Breast epithelium (tissue), 4 donors: Measurements from ENCODE around the gene CHSY3. TPM values are rescaled to one million over a fixed set of nuclear protein-coding genes. Genes with fewer than 3 reads are reported as not detected.

ENCODE experiments used
- DNase-seq, 2 donors: peaks; one replicate each; pipeline ENCODE4 v3.0.0-alpha.2; 2019; ENCODE audit warnings: low spot score in 2 of 2
- H3K27ac ChIP-seq, 2 donors: fragments of 200-600 bp; sonication (generic) in 1 of 2; one replicate each; pipeline ENCODE4 v1.5.1; 2016 to 2019; ENCODE audit warnings: mild to moderate bottlenecking in 1 of 2
- H3K27me3 ChIP-seq, 2 donors: fragments of 200-600 bp; sonication (generic) in 1 of 2; one replicate each; pipeline versions ENCODE4 v1.5.1 to v1.6.0; 2017 to 2019; ENCODE audit warnings: control low read depth in 1 of 2, mild to moderate bottlenecking in 1 of 2
- H3K36me3 ChIP-seq: fragments of 200-600 bp; one replicate; pipeline ENCODE4 v1.5.1; 2019
- H3K4me1 ChIP-seq, 2 donors: fragments of 200-600 bp; sonication (generic); one replicate each; pipeline ENCODE4 v1.5.1; 2016 to 2019; ENCODE audit warnings: control low read depth in 1 of 2
- H3K4me3 ChIP-seq, 3 donors: fragments of 200-600 bp; sonication (generic); 1 replicate in 2 of 3; 2 replicates in 1 of 3; pipeline ENCODE4 v1.5.1; 2016 to 2019; ENCODE audit warnings: mild to moderate bottlenecking in 3 of 3, moderate library complexity in 2 of 3
- H3K9me3 ChIP-seq, 2 donors: fragments of 200-600 bp; sonication (generic) in 1 of 2; one replicate each; pipeline ENCODE4 v1.5.1; 2016 to 2019; ENCODE audit warnings: control low read depth in 1 of 2
- POLR2A ChIP-seq: fragments of 450-650 bp; IDR thresholded peaks from one replicate; pipeline ENCODE4 v1.6.1; 2016; ENCODE audit warnings: antibody characterized with exemption, mild to moderate bottlenecking, moderate library complexity
- POLR2AphosphoS5 ChIP-seq, 3 donors: sonication (generic); formaldehyde crosslinking; IDR thresholded peaks; one replicate each; pipeline ENCODE4 v1.6.1; 2017; ENCODE audit warnings: antibody characterized with exemption in 3 of 3
- intact Hi-C: fragments of 100-400 bp; cut with DNase I; formaldehyde crosslinking; loops from one replicate; pipeline ENCODE4 v1.15.1; 2023; ENCODE audit warnings: low total_unique reads
- total RNA-seq, 3 donors: library from RNA; depleted of rRNA; stranded (reverse); fragments of >200 nt; gene quantifications; one replicate each; pipeline ENCODE4 v1.1.0, GENCODE V29; 2016
- TF ChIP-seq, protein P1 (sequence below), 3 donors: fragments of 450-650 bp; IDR thresholded peaks; one replicate each; pipeline ENCODE4 v1.5.1; 2016 to 2017; ENCODE audit warnings: antibody characterized with exemption in 3 of 3, mild to moderate bottlenecking in 3 of 3, moderate library complexity in 3 of 3

The CHSY3 gene
- total RNA-seq, 3 donors from 2014 or later: 2.5 to 4.9 (median 3.7) TPM

DNA sequence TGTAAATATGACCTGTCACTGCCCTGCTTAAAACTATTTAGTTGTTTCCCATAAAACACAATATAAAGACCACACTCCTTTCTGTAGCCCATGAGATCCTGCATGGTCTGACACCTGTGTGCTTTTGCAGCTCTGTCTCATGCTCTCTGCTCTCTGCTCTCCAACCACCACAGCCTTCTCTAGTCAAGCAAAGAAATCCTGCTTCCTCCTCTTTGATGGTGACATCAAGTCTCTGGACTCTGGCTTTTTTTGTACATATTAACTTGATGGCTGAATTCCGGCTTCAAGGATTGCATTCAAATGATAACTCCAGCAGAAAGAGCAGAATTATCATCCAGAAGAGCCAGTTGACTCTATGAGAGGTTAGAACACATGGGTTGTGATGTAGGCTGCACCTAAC, 58.2 kb downstream of the CHSY3 start:
- no peaks in the 10 kb centered on the region for H3K27me3 ChIP-seq
- intact Hi-C loops: no loop called here
- H3K27ac ChIP-seq: no peak overlapping the region
- no peaks in the 10 kb centered on the region for H3K4me1 ChIP-seq
- TF ChIP-seq, protein P1, sequence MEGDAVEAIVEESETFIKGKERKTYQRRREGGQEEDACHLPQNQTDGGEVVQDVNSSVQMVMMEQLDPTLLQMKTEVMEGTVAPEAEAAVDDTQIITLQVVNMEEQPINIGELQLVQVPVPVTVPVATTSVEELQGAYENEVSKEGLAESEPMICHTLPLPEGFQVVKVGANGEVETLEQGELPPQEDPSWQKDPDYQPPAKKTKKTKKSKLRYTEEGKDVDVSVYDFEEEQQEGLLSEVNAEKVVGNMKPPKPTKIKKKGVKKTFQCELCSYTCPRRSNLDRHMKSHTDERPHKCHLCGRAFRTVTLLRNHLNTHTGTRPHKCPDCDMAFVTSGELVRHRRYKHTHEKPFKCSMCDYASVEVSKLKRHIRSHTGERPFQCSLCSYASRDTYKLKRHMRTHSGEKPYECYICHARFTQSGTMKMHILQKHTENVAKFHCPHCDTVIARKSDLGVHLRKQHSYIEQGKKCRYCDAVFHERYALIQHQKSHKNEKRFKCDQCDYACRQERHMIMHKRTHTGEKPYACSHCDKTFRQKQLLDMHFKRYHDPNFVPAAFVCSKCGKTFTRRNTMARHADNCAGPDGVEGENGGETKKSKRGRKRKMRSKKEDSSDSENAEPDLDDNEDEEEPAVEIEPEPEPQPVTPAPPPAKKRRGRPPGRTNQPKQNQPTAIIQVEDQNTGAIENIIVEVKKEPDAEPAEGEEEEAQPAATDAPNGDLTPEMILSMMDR (IDR thresholded peaks at IDR 0.05): no peak
- TF ChIP-seq POLR2AphosphoS5 (IDR thresholded peaks at IDR 0.05) (no peak), POLR2A (no peak)
- DNase-seq: no peak
- no peak overlapping the region for H3K4me3 ChIP-seq
- no peaks in the 10 kb centered on the region for H3K9me3 ChIP-seq
- no peaks in the 10 kb centered on the region for H3K36me3 ChIP-seq

DNA sequence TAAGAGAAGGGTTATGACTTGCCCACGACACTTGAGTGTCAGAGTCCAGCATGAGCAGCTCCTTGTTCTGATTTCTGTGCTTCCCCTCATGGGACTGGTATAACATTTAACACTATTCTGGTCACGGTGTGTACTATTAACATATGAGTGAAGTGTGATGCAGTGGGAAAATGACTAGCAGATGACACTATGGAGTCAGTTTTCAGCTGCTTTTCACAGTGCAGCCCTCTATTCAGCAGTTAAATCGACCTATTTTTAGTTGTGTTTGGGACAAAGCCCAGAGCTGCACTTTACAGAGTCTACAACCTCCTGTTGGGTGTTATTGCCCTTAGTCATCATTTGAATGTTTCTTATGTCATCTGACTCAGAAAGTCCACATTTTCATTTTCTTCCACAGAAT, 59.1 kb downstream of the CHSY3 start:
- DNase-seq: no peak
- no peak overlapping the region for H3K27ac ChIP-seq
- no peaks in the 10 kb centered on the region for H3K4me1 ChIP-seq
- intact Hi-C loops: no loop called here
- TF ChIP-seq POLR2AphosphoS5 (IDR thresholded peaks at IDR 0.05): no peak
- TF ChIP-seq, protein P1 (IDR thresholded peaks at IDR 0.05): no peak
- no peak for TF ChIP-seq POLR2A
- no peaks in the 10 kb centered on the region for H3K27me3 ChIP-seq
- H3K9me3 ChIP-seq: no peaks in the 10 kb centered on the region
- H3K4me3 ChIP-seq: no peak overlapping the region
- H3K36me3 ChIP-seq: no peaks in the 10 kb centered on the region

DNA sequence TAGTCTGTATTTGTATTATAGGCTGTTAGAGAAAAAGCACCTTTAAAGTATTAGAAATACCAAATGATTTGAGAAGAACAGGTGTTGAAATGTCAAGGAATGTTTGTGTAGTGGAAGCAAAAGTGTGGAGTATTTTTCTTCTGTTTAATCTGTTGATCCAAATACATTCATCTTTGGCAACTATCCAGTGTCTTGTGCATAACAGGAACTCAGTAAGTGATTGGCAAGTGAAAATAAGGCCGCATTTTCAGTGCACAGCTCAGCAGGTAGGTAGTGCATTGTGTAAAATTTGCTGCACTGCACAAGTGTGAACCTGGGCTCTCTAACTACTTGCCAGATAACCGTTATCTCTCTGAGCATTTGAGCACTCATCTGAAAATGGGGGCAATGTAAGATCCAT, 61.8 kb downstream of the CHSY3 start:
- H3K4me3 ChIP-seq: no peak overlapping the region
- H3K9me3 ChIP-seq: no peaks in the 10 kb centered on the region
- TF ChIP-seq, protein P1 (IDR thresholded peaks at IDR 0.05): no peak
- TF ChIP-seq POLR2AphosphoS5 (IDR thresholded peaks at IDR 0.05) (no peak), POLR2A (no peak)
- H3K27ac ChIP-seq: no peak overlapping the region
- no peak for DNase-seq
- H3K36me3 ChIP-seq: no peaks in the 10 kb centered on the region
- H3K4me1 ChIP-seq: no peaks in the 10 kb centered on the region
- no peaks in the 10 kb centered on the region for H3K27me3 ChIP-seq
- intact Hi-C loops: loop anchor here (5.0 kb wide), 1 partner anchor 216 kb away; no protein-coding TSS in a partner anchor

DNA sequence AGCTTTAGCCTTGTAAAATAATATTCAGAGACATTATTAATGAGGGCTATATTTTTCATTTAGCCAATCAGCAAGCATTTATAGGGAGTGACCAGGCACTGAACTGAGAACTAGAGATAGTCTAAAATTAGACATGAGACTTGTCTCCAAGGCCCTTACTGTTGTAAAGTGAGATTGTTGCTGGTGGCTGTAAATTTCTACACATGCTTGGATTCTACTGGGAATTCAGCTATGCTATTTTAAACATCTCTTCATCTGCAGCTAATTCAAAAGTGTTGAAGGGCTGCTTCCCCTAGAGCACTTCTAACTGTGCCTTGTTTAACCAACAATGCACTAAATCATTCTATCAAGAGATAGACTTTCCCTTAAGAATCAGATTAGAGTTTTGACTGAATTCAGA, 67.4 kb downstream of the CHSY3 start:
- no peak overlapping the region for H3K4me3 ChIP-seq
- DNase-seq: no peak
- no peaks in the 10 kb centered on the region for H3K27me3 ChIP-seq
- H3K27ac ChIP-seq: no peak overlapping the region
- intact Hi-C loops: no loop called here
- no peaks in the 10 kb centered on the region for H3K36me3 ChIP-seq
- no peaks in the 10 kb centered on the region for H3K4me1 ChIP-seq
- TF ChIP-seq POLR2AphosphoS5 (IDR thresholded peaks at IDR 0.05) (no peak), POLR2A (no peak)
- TF ChIP-seq, protein P1 (IDR thresholded peaks at IDR 0.05): no peak
- no peaks in the 10 kb centered on the region for H3K9me3 ChIP-seq

DNA sequence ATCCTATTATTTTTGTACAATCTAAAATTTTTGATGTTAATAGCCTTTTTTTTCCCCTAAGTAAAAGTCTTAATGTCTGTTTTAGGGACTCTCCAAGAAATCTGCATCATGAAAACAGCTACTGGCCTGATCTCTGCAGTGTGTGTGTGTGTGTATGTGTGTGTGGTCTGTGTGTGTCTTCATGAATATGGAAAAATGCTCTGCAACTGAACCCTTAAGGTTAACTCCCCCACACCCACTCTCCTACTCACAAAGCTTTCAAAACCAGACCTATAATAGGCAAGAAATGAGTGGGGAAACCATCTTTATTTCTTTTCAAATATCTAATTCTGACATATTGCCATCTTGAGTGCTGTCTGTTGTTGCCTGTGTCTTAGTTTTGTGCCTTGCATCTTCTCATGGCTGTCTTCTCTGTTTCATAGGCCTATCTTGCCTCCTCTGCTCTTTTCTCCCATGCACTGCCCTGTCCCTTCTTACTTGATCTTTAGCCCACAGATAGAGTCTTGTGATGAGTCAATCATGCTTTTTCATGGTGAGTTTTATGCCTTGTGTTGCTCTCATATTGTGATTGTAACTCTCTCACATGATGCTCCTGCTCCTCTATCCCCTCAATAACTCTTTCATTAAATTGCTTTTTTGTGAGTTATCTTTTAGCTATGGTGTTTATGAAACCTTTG, 68.3 kb downstream of the CHSY3 start:
- no peaks in the 10 kb centered on the region for H3K9me3 ChIP-seq
- H3K36me3 ChIP-seq: no peaks in the 10 kb centered on the region
- H3K27ac ChIP-seq: no peak overlapping the region

More for the DNA sequence above, 68.3 kb downstream of the CHSY3 start:
- H3K4me1 ChIP-seq: no peaks in the 10 kb centered on the region
- DNase-seq: no peak
- TF ChIP-seq, protein P1 (IDR thresholded peaks at IDR 0.05): no peak
- TF ChIP-seq POLR2A (no peak), POLR2AphosphoS5 (IDR thresholded peaks at IDR 0.05) (no peak)
- intact Hi-C loops: no loop called here
- no peak overlapping the region for H3K4me3 ChIP-seq
- H3K27me3 ChIP-seq: no peaks in the 10 kb centered on the region
